ENCODE measurements around the gene TRIM44.
"Not testable (repeated sequence)": the region's sequence is repeated elsewhere in the genome, so short reads cannot be mapped to it uniquely, and the experiment has no call there.

Gene TRIM44

GRCh38 chr11:35857922-35858321 is 195.3 kb downstream of the TRIM44 start:
- TF ChIP-seq CTCF (IDR thresholded peaks at IDR 0.05; ENCODE audit: control extremely low read depth, extremely low read depth, low read depth, missing control alignments): no peak
- CTCF ChIA-PET: interaction anchor here (1.1 kb wide), 1 partner anchor 8 kb away, joined by 3 read pairs; no protein-coding TSS in a partner anchor
- POLR2A ChIA-PET: no interaction called here

GRCh38 chr11:35859301-35859700 is 196.7 kb downstream of the TRIM44 start:
- no peak for TF ChIP-seq CTCF (IDR thresholded peaks at IDR 0.05; ENCODE audit: control extremely low read depth, extremely low read depth, low read depth, missing control alignments)
- ChIA-PET POLR2A (no interaction called here), CTCF (interaction anchor here (1.1 kb wide), 1 partner anchor 18 kb away, joined by 3 read pairs; no protein-coding TSS in a partner anchor)
- no peak for DNase-seq (ENCODE audit: extremely low spot score)

More at GRCh38 chr11:35857922-35858321, 195.3 kb downstream of the TRIM44 start:
- no peak for DNase-seq (ENCODE audit: extremely low spot score)

- POLR2A ChIA-PET; DNase-seq (ENCODE audit: extremely low spot score): not testable (repeated sequence)
- CTCF ChIA-PET: interaction anchor here (0.9 kb wide), 1 partner anchor 10 kb away, joined by 3 read pairs; no protein-coding TSS in a partner anchor
Observed at GRCh38 chr11:35860194-35860593, 197.6 kb downstream of the TRIM44 start.

DNA sequence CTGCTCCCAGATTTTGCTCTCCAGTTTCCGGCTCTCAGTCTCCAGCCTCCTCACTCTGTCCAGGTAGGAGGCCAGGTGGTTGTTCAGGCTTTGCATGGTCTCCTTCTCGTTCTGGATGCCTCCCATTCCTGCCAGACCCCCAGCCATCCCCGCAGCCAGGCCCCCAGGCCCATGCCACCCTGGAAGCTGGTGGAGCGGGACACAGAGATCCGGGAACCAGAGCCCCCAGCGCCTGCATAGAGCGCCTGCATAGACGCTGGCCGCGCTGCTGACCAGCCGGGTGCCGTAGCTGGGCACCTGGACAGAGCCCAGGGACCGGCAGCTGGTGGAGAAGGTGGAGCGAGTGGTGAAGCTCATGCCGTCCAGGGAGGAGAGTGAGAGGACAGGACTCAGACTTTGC is 198.6 kb downstream of the TRIM44 start:
- ChIA-PET POLR2A (no interaction called here), CTCF (no interaction called here)
- DNase-seq (ENCODE audit: extremely low spot score): no peak
- TF ChIP-seq CTCF (IDR thresholded peaks at IDR 0.05; ENCODE audit: control extremely low read depth, extremely low read depth, low read depth, missing control alignments): no peak

GRCh38 chr11:35862666-35863065 is 200.1 kb downstream of the TRIM44 start:
- ChIA-PET CTCF (interaction anchor here (1.5 kb wide), 1 partner anchor 40 kb away, joined by 3 read pairs; no protein-coding TSS in a partner anchor), POLR2A (no interaction called here)
- TF ChIP-seq CTCF (IDR thresholded peaks at IDR 0.05; ENCODE audit: control extremely low read depth, extremely low read depth, low read depth, missing control alignments): no peak
- DNase-seq (ENCODE audit: extremely low spot score): no peak

- CTCF ChIA-PET: interaction anchor here (1.4 to 1.5 kb wide), 2 partner anchors 9 to 42 kb away, joined by 3 read pairs; no protein-coding TSS in a partner anchor
- POLR2A ChIA-PET: no interaction called here
- no peak for TF ChIP-seq CTCF (IDR thresholded peaks at IDR 0.05; ENCODE audit: control extremely low read depth, extremely low read depth, low read depth, missing control alignments)
- DNase-seq (ENCODE audit: extremely low spot score): no peak
Observed at GRCh38 chr11:35864131-35864530, 201.6 kb downstream of the TRIM44 start.

GRCh38 chr11:35866601-35867000 is 204.0 kb downstream of the TRIM44 start:
- no peak for DNase-seq (ENCODE audit: extremely low spot score)
- ChIA-PET CTCF (no interaction called here), POLR2A (no interaction called here)
- TF ChIP-seq CTCF (IDR thresholded peaks at IDR 0.05; ENCODE audit: control extremely low read depth, extremely low read depth, low read depth, missing control alignments): no peak

Data from GM10248 (cell line).